Motor neuron (in vitro differentiated cells): Measurements from ENCODE around the gene CLTA. TPM values are rescaled to one million over a fixed set of nuclear protein-coding genes. Genes with fewer than 3 reads are reported as not detected.

Source experiments
- ATAC-seq, 8 experiments: fragments of 200-7000 bp; cut with Tn5 transposase; replicated peaks in 6 of 8; 2 replicates each; pipeline ENCODE4 v1.8.0; 2021; ENCODE audit warnings: mild to moderate bottlenecking in 8 of 8, moderate library complexity in 8 of 8
- H3K27ac ChIP-seq, 2 donors: fragments of 250-450 bp; sonication (Bioruptor Pico); 2 replicates each; pipeline ENCODE4 v1.9.0; 2021; ENCODE audit warnings: antibody characterized with exemption in 2 of 2, mild to moderate bottlenecking in 2 of 2, moderate library complexity in 1 of 2
- H3K4me1 ChIP-seq, 2 donors: fragments of 250-450 bp; sonication (Bioruptor Pico); replicated peaks in 1 of 2; 2 replicates each; pipeline ENCODE4 v1.6.1; 2021; ENCODE audit warnings: antibody characterized with exemption in 2 of 2, mild to moderate bottlenecking in 2 of 2, moderate library complexity in 1 of 2
- H3K4me3 ChIP-seq, 5 donors: fragments of 250-450 bp; sonication (Bioruptor Pico); 2 replicates each; pipeline ENCODE4 v1.9.0; 2021; ENCODE audit warnings: antibody characterized with exemption in 5 of 5, mild to moderate bottlenecking in 5 of 5, moderate library complexity in 4 of 5
- WGBS, 10 experiments: fragments of 450-650 bp; shearing (Covaris generic); methylation state at CpG; one replicate each; pipeline ENCODE4 v1.0.0; 2022; 5-methylcytosine and 5-hydroxymethylcytosine counted together
- in situ Hi-C, 9 experiments: fragments of 400-800 bp; cut with MboI; loops; one replicate each; pipeline ENCODE4 v1.15.0; 2021; ENCODE audit warnings: low sequenced_read_pairs in 9 of 9, low pct_unique_long_range_greater_than_20kb in 2 of 9; ENCODE audit not compliant: unreplicated experiment in 9 of 9
- total RNA-seq, 8 experiments: library from RNA; unstranded; fragments of 300-600 nt; gene quantifications; 2 replicates each; pipeline versions ENCODE4 v1.2.3 to v1.2.4, GENCODE V29; 2022

The CLTA gene
- total RNA-seq, 8 experiments from 2014 or later: 131 to 258 (median 158) TPM

DNA sequence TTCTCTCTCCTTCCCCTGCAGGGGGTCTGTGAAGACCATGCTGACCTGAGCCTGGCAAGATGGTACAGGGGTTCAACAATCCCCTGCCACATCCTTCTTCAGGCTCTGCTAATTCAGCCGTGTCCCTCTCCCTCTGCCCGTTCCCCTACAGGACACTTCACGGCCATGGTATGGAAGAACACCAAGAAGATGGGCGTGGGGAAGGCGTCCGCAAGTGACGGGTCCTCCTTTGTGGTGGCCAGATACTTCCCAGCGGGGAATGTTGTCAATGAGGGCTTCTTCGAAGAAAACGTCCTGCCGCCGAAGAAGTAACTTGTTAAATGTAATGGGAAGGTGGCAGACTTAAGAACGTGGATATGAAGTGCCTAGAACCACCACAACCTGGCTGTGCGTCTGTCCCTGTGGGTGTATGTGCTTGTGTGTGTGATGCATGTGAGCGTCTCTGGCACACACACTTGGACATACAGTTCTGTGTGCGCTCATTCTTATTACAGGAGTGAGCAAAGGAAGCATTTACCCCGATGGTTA lies 28.4 kb upstream of the CLTA start:
- in situ Hi-C loops: loop anchor here in 1 of 9 experiments (25.0 kb wide), 1 partner anchor 100 kb away; the partner anchor contains the start of gene GNE
- H3K27ac ChIP-seq: no peak overlapping the region
- H3K4me1 ChIP-seq: peaks cover 10 to 19% of the 10 kb centered on the region in 2 donors
- no peak for ATAC-seq
- WGBS, 10 experiments: 70 to 100% (median 88%) methylated on average over 1 to 9 of the region's 17 CpGs
- no peak overlapping the region for H3K4me3 ChIP-seq

DNA sequence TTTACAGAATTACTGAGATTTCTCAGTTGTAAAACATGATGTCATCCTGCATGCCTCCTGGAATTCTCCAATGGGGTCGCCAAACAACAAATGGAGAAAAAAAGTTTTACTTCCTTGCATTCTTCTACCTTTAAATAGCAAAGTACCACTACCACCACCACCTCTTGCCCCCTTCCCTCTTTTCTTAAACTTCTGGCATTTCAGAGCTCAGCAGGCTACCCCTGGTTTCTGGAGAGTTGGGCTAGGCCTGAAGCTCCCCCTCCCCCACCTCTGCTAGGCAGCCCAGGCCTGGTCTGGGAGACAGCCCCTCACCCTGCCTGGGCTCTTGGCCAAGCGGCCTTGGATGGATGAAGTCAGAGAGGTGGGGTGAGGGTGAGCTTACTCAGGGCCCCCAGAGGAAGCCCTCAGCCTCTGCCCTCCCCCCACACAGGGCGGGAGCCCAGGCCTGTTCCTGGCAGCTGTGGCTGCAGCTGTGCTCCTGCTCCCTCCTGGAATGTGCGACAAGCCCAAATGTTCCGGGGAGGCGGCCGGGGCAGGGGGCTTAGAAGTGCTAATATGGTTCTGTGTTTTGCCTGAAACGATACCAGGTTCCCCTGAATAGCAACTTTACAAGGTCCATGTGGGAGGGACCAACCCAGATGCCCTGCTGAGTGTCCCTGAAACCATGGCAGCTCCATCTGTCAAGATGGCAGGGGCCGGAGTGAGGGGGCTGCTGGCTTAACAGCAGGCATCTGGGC lies 27.5 kb upstream of the CLTA start:
- H3K4me1 ChIP-seq: peaks cover 10 to 19% of the 10 kb centered on the region in 2 donors
- H3K4me3 ChIP-seq: no peak overlapping the region
- 0 to 60% (median 19%) methylated on average over 1 to 2 of the region's 9 CpGs; no CpG with 5 or more reads in 3 of the 10 experiments for WGBS, 10 experiments
- peak overlapping the region in 1 of 2 donors; percentile 80 for H3K27ac ChIP-seq
- peak; percentile 41 to 95 (median 93) for ATAC-seq
- in situ Hi-C loops: loop anchor here in 1 of 9 experiments (25.0 kb wide), 1 partner anchor 99 kb away; the partner anchor contains the start of gene GNE

DNA sequence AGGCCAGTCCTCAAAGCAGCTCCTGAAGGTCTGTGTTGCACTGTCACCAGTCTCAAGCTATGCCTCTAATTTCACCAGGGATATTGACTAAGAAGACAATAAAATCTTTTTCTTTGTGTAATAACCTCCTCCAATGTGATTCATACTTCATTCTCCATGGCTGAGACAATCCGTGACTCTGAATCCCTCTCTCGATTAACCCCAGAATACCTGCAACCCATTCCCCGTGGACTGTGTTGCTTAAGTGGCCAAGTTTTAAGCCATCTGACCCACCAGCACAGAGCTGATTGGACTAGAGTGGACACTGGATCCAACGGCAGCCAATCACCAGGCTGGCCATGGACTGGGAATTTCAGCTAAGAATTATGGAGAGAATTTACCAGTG lies 26.9 kb upstream of the CLTA start:
- H3K27ac ChIP-seq: peak overlapping the region in 1 of 2 donors; percentile 80
- H3K4me3 ChIP-seq: no peak overlapping the region
- 4 to 90% (median 63%) methylated on average over 1 to 4 of the region's 4 CpGs; no CpG with 5 or more reads in 3 of the 10 experiments for WGBS, 10 experiments
- in situ Hi-C loops: loop anchor here in 1 of 9 experiments (25.0 kb wide), 1 partner anchor 99 kb away; the partner anchor contains the start of gene GNE
- peak in 1 of 8 experiments; percentile 4 for ATAC-seq
- H3K4me1 ChIP-seq: peaks cover 10 to 19% of the 10 kb centered on the region in 2 donors

DNA sequence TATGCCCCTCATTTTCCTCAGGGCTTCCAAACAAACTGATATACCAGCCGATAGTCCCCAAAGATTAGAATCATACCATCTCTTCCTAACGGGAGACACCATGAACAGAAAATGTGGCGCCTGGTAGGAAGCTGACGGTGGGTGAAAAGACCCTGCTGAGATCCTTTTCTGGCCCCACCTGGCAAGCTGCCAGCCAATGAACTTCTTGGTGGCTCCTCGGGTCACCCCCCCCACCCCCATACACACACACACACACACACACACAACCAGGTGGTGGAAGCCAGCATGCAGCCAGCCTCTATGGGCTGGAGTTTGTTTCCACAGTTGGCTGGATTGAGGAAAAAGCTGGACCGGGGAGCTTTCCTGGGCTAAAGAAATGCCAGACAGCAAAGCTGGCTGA lies 26.3 kb upstream of the CLTA start:
- no peak overlapping the region for H3K27ac ChIP-seq
- H3K4me3 ChIP-seq: no peak overlapping the region
- no peak for ATAC-seq
- 29 to 86% (median 82%) methylated on average over 1 to 4 of the region's 6 CpGs; no CpG with 5 or more reads in 3 of the 10 experiments for WGBS, 10 experiments
- H3K4me1 ChIP-seq: peaks cover 10 to 19% of the 10 kb centered on the region in 2 donors
- in situ Hi-C loops: loop anchor here in 1 of 9 experiments (25.0 kb wide), 1 partner anchor 98 kb away; the partner anchor contains the start of gene GNE

DNA sequence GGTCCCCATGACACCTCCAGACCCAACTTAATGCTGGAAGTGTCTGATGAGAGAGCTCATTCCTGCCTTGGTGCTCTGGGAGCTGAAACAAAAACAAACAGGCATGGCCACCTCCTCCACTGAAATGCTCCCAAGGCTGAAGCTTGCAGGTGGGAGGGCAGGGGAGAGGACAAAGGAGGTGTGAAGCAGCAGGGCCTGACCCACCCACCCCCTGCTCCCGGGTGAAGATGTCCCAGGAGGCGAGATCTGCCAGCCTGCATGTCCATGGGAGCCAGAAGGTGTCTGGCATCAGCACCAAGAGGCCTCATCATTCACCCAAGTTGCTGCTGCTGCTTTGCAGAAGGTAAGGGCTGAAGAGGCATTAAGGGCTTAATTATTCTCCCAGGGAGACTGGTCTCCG lies 25.7 kb upstream of the CLTA start:
- in situ Hi-C loops: loop anchor here in 1 of 9 experiments (25.0 kb wide), 1 partner anchor 97 kb away; the partner anchor contains the start of gene GNE
- no peak for ATAC-seq

DNA sequence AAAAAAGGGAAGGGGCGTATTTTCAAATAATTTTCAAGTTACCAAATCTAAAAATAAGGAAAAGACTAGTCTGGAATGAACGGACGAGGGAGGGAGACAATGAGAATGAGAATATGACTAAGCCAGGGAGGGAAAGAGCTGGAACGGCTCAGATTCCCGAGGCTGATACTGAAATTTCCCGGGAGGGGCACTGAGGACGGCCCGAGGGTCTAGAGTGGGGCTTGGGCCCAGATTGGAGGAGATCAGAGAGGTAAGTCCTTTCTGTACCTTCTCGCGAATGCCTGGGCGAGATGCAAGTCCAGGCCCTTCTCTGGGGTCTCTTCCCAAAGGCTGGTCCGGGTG lies 24.9 kb upstream of the CLTA start:
- in situ Hi-C loops: loop anchor here in 1 of 9 experiments (25.0 kb wide), 1 partner anchor 97 kb away; the partner anchor contains the start of gene GNE
- 11 to 100% (median 73%) methylated on average over 1 to 8 of the region's 12 CpGs; no CpG with 5 or more reads in 1 of the 10 experiments for WGBS, 10 experiments
- H3K4me1 ChIP-seq: peaks cover 10 to 19% of the 10 kb centered on the region in 2 donors
- no peak overlapping the region for H3K4me3 ChIP-seq
- H3K27ac ChIP-seq: no peak overlapping the region
- ATAC-seq: peak in 2 of 8 experiments; percentile 8 to 20

More for the DNA sequence above, 25.7 kb upstream of the CLTA start:
- 33 to 80% (median 40%) methylated on average over 1 to 2 of the region's 3 CpGs; no CpG with 5 or more reads in 7 of the 10 experiments for WGBS, 10 experiments
- no peak overlapping the region for H3K4me3 ChIP-seq
- no peak overlapping the region for H3K27ac ChIP-seq
- H3K4me1 ChIP-seq: peaks cover 10 to 19% of the 10 kb centered on the region in 2 donors

DNA sequence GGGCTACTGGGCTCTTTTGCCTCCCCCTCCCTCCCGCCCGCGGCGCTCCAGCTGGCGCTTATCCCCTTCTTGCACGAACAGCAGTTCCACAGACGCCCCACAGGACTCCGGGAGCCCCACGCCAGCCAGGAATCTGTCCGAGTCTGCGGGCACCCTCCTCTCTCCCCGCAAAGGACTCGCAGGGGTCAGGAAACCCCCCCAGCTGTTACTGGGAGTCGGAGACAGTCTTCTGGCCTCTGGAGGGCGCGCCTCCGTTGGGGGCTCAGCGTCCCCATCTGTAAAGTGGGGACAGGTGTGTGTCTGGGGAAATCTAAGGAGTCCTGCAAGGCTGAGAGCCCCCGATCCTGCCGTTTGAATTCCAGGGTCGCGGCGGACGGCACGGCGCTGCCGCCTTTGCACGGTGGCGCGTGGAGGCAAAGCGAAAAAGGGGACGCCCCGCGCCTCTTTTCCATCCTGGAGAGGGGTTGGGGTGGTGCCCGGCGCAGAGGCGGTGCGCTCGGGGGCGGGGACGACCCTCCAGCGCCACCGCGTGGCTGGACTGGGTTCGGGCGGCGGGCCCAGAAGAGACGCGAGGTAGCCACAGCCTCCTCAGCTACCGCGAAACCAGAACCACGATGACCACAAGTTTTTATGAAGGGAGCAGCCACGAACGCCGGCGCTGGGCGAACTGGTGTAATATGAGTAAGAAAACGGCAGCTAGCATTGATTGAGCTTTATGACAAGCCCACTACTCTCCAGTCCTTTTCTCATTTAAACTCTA lies 24.4 kb upstream of the CLTA start:
- 0 to 40% (median 0%) methylated on average over 2 to 11 of the region's 58 CpGs; no CpG with 5 or more reads in 7 of the 10 experiments for WGBS, 10 experiments
- Histone ChIP-seq H3K4me3 (peak overlapping the region; percentile 6 to 24 (median 18)), H3K27ac (no peak overlapping the region), H3K4me1 (peaks cover 10 to 19% of the 10 kb centered on the region in 2 donors)
- ATAC-seq: peak; percentile 26 to 98 (median 72)
- in situ Hi-C loops: loop anchor here in 1 of 9 experiments (25.0 kb wide), 1 partner anchor 96 kb away; the partner anchor contains the start of gene GNE

DNA sequence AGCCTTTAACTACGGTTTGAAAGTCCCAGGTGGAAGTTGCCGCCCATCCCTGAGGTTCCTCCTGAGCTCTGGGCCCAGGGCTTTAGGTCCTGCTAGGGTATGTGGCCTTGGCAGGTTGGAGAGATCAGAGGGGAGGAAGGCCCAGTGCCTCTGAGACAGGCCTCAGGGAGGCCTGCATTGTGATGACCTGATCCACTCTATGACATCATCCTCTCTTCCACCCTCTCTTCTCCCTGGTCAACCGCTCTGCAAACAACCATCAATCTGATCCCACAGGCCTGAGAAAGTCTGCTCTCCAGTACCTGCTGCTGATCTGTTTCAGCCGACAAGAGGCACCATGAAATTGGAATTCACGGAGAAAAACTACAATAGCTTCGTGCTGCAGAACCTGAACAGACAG lies 21.6 kb upstream of the CLTA start, which contains the start of gene CCIN:
Gene CCIN, plus strand, starts transcription at position 223 of the 400 bp plus-strand sequence. Its CDS starts 115 bp downstream, at position 338.
- 80 to 100% (median 100%) methylated on average over 1 to 5 of the region's 6 CpGs; no CpG with 5 or more reads in 4 of the 10 experiments for WGBS, 10 experiments
- H3K4me1 ChIP-seq: no peaks in the 10 kb centered on the region
- no peak within 1 kb of the TSS for H3K4me3 ChIP-seq
- peak in 5 of 8 experiments; percentile 67 to 80 (median 71) for ATAC-seq
- in situ Hi-C loops: loop anchor here in 1 of 9 experiments (25.0 kb wide), 1 partner anchor 93 kb away; the partner anchor contains the start of gene GNE
- H3K27ac ChIP-seq: no peak within 1 kb of the TSS

DNA sequence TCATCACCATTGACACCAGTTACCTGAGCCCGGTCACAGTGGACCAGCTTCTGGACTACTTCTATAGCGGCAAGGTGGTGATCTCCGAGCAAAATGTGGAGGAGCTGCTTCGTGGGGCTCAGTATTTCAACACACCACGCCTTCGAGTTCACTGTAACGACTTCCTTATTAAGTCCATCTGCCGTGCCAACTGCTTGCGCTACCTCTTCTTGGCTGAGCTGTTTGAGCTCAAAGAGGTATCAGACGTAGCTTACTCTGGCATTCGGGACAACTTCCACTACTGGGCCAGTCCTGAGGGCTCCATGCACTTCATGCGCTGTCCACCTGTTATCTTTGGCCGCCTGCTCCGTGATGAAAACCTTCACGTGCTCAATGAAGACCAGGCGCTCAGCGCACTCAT lies 21.0 kb upstream of the CLTA start:
- H3K27ac ChIP-seq: no peak overlapping the region
- H3K4me1 ChIP-seq: no peaks in the 10 kb centered on the region
- ATAC-seq: no peak
- H3K4me3 ChIP-seq: no peak overlapping the region
- 85 to 100% (median 94%) methylated on average over 1 to 14 of the region's 17 CpGs; no CpG with 5 or more reads in 1 of the 10 experiments for WGBS, 10 experiments
- in situ Hi-C loops: loop anchor here in 1 of 9 experiments (25.0 kb wide), 1 partner anchor 93 kb away; the partner anchor contains the start of gene GNE

DNA sequence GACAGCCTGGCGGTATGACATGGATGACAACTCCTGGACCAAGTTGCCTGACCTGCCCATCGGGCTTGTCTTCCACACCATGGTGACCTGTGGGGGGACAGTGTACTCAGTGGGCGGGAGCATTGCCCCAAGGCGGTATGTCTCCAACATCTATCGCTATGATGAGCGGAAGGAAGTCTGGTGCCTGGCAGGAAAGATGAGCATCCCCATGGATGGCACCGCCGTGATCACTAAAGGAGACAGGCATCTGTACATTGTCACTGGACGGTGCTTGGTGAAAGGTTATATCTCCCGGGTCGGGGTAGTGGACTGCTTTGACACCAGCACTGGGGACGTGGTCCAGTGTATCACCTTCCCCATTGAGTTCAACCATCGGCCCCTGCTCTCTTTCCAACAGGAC lies 20.2 kb upstream of the CLTA start:
- Histone ChIP-seq H3K27ac (no peak overlapping the region), H3K4me1 (no peaks in the 10 kb centered on the region), H3K4me3 (no peak overlapping the region)
- in situ Hi-C loops: loop anchor here in 1 of 9 experiments (25.0 kb wide), 1 partner anchor 92 kb away; the partner anchor contains the start of gene GNE
- no peak for ATAC-seq
- 83 to 100% (median 94%) methylated on average over 1 to 7 of the region's 13 CpGs; no CpG with 5 or more reads in 7 of the 10 experiments for WGBS, 10 experiments

DNA sequence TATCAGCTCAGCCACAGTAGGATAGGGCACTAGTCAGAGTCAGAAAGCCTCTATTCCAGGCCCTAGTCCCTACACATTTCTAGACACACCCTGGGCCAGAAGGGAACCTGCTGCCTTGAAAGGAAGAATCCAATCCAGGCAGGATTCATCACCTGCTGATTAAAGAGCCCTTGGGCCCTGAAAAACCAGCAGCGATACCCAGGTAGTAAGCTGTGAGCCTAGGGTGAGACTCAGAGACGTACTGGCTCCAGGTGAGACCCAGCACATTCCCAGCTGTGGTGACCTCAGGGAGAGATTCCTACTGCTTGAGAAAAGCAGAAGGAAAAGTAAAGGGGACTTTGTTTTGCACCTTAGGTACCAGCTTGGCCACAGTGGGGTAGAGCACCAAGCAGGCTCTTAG lies 16.9 kb upstream of the CLTA start:
- no peak for ATAC-seq
- no peaks in the 10 kb centered on the region for H3K4me1 ChIP-seq
- H3K4me3 ChIP-seq: no peak overlapping the region
- WGBS, 10 experiments: 60 to 100% methylated on average over 1 of the region's 2 CpGs; no CpG with 5 or more reads in 8 of the 10 experiments
- in situ Hi-C loops: loop anchor here in 1 of 9 experiments (25.0 kb wide), 1 partner anchor 88 kb away; the partner anchor contains the start of gene GNE
- H3K27ac ChIP-seq: no peak overlapping the region

DNA sequence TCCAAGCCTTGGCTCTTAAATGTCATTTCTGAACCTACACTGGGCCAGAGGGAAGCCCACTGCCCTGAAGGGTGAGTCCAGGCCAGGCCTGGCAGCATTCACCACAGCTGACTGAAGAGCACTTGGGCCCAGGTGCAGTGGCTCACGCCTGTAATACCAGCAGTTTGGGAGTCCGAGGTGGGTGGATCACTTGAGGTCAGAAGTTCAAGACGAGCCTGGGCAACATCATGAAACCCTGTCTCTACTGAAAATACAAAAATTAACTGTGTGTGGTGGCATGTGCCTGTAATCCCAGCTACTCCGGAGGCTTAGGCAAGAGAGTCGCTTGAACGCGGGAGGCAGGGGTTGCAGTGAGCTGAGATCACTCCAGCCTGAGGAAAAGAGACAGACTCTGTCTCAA lies 16.4 kb upstream of the CLTA start:
- Histone ChIP-seq H3K4me1 (no peaks in the 10 kb centered on the region), H3K4me3 (no peak overlapping the region), H3K27ac (no peak overlapping the region)
- ATAC-seq: no peak
- WGBS, 10 experiments: 53 to 100% (median 88%) methylated on average over 3 to 6 of the region's 7 CpGs; no CpG with 5 or more reads in 3 of the 10 experiments
- in situ Hi-C loops: loop anchor here in 1 of 9 experiments (25.0 kb wide), 1 partner anchor 88 kb away; the partner anchor contains the start of gene GNE
